OCI-LY3 (cell line): ENCODE data around the gene TATDN2.

ENCODE experiments used
- H2AFZ ChIP-seq: fragments of 200-600, 300-600 bp; shearing (Covaris generic); 2 replicates; pipeline ENCODE4 v1.6.0; 2014; ENCODE audit warnings: antibody characterized with exemption, low read depth, low read length
- H3K27ac ChIP-seq: fragments of 200-600, 300-600 bp; sonication (generic); 2 replicates; pipeline ENCODE4 v1.5.1; 2014; ENCODE audit warnings: mild to moderate bottlenecking, low read length, moderate library complexity, mixed read lengths
- H3K27me3 ChIP-seq: fragments of 200-600, 300-600 bp; sonication (generic); 2 replicates; pipeline ENCODE4 v1.6.1; 2014; ENCODE audit warnings: low read depth, low read length, mixed read lengths
- H3K36me3 ChIP-seq: fragments of 200-600, 300-600 bp; sonication (generic); replicated peaks from 2 replicates; pipeline ENCODE3; 2014; ENCODE audit warnings: low read depth, low read length, mixed read lengths
- H3K4me1 ChIP-seq: fragments of 300-600, 200-600 bp; sonication (generic); 2 replicates; pipeline ENCODE4 v1.6.1; 2014; ENCODE audit warnings: low read length, mixed read lengths
- H3K4me2 ChIP-seq: fragments of 200-600, 300-600 bp; sonication (generic); 2 replicates; pipeline ENCODE4 v1.6.1; 2014; ENCODE audit warnings: low read length, mixed read lengths
- H3K4me3 ChIP-seq: fragments of 300-600, 200-600 bp; sonication (generic); 2 replicates; pipeline ENCODE4 v1.5.1; 2014; ENCODE audit warnings: antibody characterized with exemption, mild to moderate bottlenecking, low read length, moderate library complexity
- H3K79me2 ChIP-seq: fragments of 300-600, 200-600 bp; shearing (Covaris generic); 2 replicates; pipeline ENCODE4 v1.6.1; 2014; ENCODE audit warnings: mild to moderate bottlenecking, low read length, mixed read lengths
- H3K9ac ChIP-seq: fragments of 300-600, 200-600 bp; shearing (Covaris generic); 2 replicates; pipeline ENCODE4 v1.6.0; 2014; ENCODE audit warnings: mild to moderate bottlenecking, low read length, moderate library complexity
- H3K9me3 ChIP-seq: fragments of 200-600, 300-600 bp; shearing (Covaris generic); 2 replicates; pipeline ENCODE4 v1.6.1; 2014; ENCODE audit warnings: low read length, mixed read lengths; ENCODE audit not compliant: insufficient read depth
- H4K20me1 ChIP-seq: fragments of 200-600, 300-600 bp; sonication (generic); 2 replicates; pipeline ENCODE4 v1.6.1; 2016; ENCODE audit warnings: low read length, mixed read lengths; ENCODE audit not compliant: insufficient read depth
- EZH2phosphoT487 ChIP-seq: fragments of 200-600 bp; shearing (Covaris generic); IDR thresholded peaks from 2 replicates; pipeline ENCODE4 v1.6.1; 2018; ENCODE audit warnings: antibody characterized with exemption, mixed run types, low read depth
- TF ChIP-seq, protein P1 (sequence below): fragments of 200-600, 300-600 bp; sonication (generic); IDR thresholded peaks from 2 replicates; pipeline ENCODE4 v1.5.1; 2014; ENCODE audit warnings: antibody characterized with exemption, low read length, low read depth

The TATDN2 gene

DNA sequence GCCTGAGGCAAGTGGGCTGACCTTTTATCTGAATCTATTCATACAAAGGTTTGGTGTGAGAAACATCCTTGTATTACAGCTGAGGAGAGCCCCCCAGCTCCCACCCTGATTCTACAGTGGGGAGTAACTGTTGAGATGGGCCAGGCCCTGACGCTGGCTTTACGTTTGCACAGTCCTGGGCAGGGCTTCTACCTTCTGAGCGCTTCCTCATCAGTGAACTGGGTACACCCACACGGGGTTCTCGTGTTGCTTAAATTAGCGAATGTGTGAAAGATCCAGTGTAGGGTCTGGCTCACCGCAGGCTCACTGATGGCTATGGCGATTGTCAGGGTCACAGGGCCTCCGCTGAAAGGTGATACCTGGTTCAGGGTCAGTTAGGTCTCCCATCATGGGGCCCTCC, 51.8 kb downstream of the TATDN2 start:
- Histone ChIP-seq H3K27me3 (no peaks in the 10 kb centered on the region), H2AFZ (no peak overlapping the region), H3K36me3 (peaks cover 61% of the 10 kb centered on the region), H3K79me2 (no peaks in the 10 kb centered on the region), H3K4me1 (no peaks in the 10 kb centered on the region), H3K27ac (no peak overlapping the region), H3K4me2 (no peak overlapping the region), H3K9me3 (no peaks in the 10 kb centered on the region), H4K20me1 (no peaks in the 10 kb centered on the region), H3K9ac (no peak overlapping the region), H3K4me3 (no peak overlapping the region)
- TF ChIP-seq EZH2phosphoT487: no peak

DNA sequence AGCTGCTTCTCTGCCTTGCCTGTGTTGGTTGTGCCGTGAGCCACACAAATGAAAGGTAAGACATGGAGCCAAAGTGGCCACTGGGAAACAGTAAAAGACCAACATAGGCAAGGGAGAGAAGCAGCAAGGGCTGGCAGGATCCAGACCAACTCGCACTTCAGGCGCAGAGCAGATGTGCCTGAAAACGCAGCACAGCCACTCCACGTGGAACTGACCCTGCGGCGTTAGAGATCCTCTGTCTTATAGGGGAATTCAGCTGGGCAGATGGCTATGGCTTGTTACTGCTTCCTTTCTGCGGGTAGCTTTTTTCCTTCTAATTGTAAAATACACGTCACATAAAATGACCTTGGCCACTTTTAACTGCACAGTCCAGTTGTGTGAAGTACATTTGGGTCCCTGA, 54.8 kb downstream of the TATDN2 start:
- Histone ChIP-seq H2AFZ (no peak overlapping the region), H3K79me2 (no peaks in the 10 kb centered on the region), H3K27me3 (no peaks in the 10 kb centered on the region), H3K9ac (no peak overlapping the region), H4K20me1 (no peaks in the 10 kb centered on the region), H3K27ac (no peak overlapping the region), H3K9me3 (no peaks in the 10 kb centered on the region), H3K4me2 (no peak overlapping the region), H3K36me3 (peaks cover 71% of the 10 kb centered on the region), H3K4me3 (no peak overlapping the region), H3K4me1 (no peaks in the 10 kb centered on the region)
- TF ChIP-seq, protein P1, sequence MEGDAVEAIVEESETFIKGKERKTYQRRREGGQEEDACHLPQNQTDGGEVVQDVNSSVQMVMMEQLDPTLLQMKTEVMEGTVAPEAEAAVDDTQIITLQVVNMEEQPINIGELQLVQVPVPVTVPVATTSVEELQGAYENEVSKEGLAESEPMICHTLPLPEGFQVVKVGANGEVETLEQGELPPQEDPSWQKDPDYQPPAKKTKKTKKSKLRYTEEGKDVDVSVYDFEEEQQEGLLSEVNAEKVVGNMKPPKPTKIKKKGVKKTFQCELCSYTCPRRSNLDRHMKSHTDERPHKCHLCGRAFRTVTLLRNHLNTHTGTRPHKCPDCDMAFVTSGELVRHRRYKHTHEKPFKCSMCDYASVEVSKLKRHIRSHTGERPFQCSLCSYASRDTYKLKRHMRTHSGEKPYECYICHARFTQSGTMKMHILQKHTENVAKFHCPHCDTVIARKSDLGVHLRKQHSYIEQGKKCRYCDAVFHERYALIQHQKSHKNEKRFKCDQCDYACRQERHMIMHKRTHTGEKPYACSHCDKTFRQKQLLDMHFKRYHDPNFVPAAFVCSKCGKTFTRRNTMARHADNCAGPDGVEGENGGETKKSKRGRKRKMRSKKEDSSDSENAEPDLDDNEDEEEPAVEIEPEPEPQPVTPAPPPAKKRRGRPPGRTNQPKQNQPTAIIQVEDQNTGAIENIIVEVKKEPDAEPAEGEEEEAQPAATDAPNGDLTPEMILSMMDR: no peak
- no peak for TF ChIP-seq EZH2phosphoT487

DNA sequence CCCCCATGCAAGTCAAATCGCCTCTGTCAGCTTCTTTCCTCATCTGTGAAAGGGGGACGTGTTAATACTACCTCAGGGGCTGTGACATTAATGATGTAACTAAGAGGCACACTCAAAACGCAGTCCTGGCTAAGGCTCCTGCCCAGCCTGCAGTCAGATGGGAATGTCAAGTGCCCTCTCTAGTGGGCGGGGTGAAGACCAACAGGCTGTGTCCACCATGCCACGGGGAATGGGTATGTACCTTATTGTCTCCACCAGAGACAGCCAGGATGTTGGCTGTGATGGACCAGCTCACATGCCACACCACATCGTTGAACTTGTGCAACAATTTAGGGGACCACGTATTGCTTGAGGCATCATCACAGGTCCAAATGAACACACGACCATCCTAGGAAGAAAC, 55.5 kb downstream of the TATDN2 start:
- no peak overlapping the region for H3K27ac ChIP-seq
- H3K4me3 ChIP-seq: no peak overlapping the region
- H3K9ac ChIP-seq: no peak overlapping the region
- no peak overlapping the region for H3K4me2 ChIP-seq
- peaks cover 73% of the 10 kb centered on the region for H3K36me3 ChIP-seq
- no peak for TF ChIP-seq EZH2phosphoT487
- TF ChIP-seq, protein P1: no peak
- H3K79me2 ChIP-seq: no peaks in the 10 kb centered on the region
- H4K20me1 ChIP-seq: no peaks in the 10 kb centered on the region
- H3K4me1 ChIP-seq: no peaks in the 10 kb centered on the region
- no peaks in the 10 kb centered on the region for H3K27me3 ChIP-seq
- no peak overlapping the region for H2AFZ ChIP-seq
- H3K9me3 ChIP-seq: no peaks in the 10 kb centered on the region

DNA sequence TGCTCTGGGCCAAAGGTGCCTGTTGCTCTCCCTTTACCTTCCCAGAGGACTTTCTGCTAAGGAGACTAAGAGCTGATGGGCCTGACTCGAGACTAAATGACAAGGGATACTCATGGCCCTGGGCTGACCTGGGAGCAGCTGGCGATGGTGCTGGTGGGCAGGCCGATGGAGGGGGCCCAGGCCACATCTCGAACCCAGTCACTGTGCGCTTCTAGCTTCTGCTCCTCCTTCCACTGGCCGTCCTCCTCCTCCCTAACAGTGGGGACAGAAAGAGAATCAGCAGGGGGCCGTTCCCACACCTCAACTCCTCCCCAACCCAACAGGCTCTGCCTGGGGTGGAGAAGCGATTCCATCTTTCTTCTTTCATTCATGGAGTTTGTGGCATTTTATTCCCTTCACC, 56.6 kb downstream of the TATDN2 start:
- Histone ChIP-seq H3K27ac (no peak overlapping the region), H4K20me1 (no peaks in the 10 kb centered on the region), H3K9me3 (no peaks in the 10 kb centered on the region), H3K4me1 (no peaks in the 10 kb centered on the region), H3K9ac (no peak overlapping the region), H3K79me2 (no peaks in the 10 kb centered on the region), H3K36me3 (peaks cover 70% of the 10 kb centered on the region), H3K4me3 (no peak overlapping the region), H2AFZ (no peak overlapping the region), H3K27me3 (no peaks in the 10 kb centered on the region), H3K4me2 (no peak overlapping the region)
- TF ChIP-seq, protein P1: no peak
- no peak for TF ChIP-seq EZH2phosphoT487

DNA sequence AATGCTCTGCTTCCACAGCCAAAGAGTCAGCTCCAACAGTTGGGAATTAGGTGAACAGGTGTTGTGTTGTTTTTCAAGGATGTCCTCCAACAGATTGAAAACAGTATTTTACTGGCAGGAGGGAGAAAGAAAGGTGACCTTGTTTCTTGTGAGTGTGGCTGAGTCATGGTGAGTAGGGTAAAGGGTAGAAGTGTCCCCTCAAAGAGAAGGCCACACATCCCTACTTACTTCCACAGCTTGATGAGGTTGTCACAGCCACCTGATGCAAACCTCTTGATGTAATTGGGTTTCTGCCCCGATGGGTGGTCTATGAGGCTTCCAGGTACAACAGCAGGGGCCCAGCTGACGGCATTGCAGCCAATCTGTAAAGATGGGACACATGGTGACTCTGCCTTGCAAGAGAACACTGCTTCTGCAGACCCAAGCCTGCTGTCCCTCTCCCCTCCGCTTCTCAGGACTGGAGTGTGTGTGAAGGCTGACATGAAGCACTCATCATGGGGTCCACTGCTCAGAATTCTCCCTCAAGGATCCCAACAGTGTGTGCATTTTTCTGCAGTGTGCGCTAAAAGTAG, 57.2 kb downstream of the TATDN2 start:
- Histone ChIP-seq H3K9me3 (no peaks in the 10 kb centered on the region), H2AFZ (no peak overlapping the region), H3K27ac (no peak overlapping the region), H3K4me2 (no peak overlapping the region), H4K20me1 (no peaks in the 10 kb centered on the region), H3K9ac (no peak overlapping the region), H3K79me2 (no peaks in the 10 kb centered on the region), H3K27me3 (no peaks in the 10 kb centered on the region), H3K36me3 (peaks cover 65% of the 10 kb centered on the region), H3K4me1 (peaks cover 2% of the 10 kb centered on the region), H3K4me3 (no peak overlapping the region)
- TF ChIP-seq, protein P1: no peak
- no peak for TF ChIP-seq EZH2phosphoT487
